Measurements from ENCODE around the gene RSPRY1. TPM values are rescaled to one million over a fixed set of nuclear protein-coding genes. Genes with fewer than 3 reads are reported as not detected.

Gene RSPRY1
- total RNA-seq, 1 experiment from 2014 or later = 24.9 TPM

DNA sequence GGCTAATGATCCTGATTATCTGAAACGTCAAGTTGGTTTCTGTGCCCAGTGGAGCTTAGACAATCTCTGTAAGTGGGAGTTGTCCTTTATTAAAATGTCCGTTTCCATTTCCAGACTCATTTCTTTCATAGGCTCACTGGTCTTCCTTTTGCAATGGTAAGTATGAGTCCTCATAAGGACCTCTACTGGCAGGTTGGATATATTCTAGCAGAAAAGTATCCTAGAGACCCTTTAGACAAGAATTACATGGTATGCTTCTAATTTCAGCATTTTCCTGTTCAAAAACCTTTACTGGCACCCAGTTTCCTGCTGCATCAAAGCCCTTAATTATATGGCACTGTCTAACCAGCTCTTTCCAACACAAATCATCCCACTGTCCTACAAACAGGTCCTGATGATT lies 30.8 kb downstream of the RSPRY1 start:
- H2AFZ ChIP-seq (ENCODE audit: low read depth, low read length, poor library complexity, severe bottlenecking) = no peak overlapping the region
- H3K27ac ChIP-seq (ENCODE audit: low read depth, low read length) = no peak overlapping the region
- H3K9me2 ChIP-seq (ENCODE audit: insufficient read depth) = no peaks in the 10 kb centered on the region; the same call in 1 of the 2 replicates
- ATAC-seq (no peak), DNase-seq (ENCODE audit: low read depth, low spot score) (no peak)
- no peaks in the 10 kb centered on the region for H3K27me3 ChIP-seq (ENCODE audit: insufficient read depth, low read length)
- no peaks in the 10 kb centered on the region for H4K20me1 ChIP-seq (ENCODE audit: insufficient read depth)
- POLR2A ChIA-PET = no interaction called here
- intact Hi-C loops (cut with micrococcal nuclease) = no loop called here
- no TSS peak for BruUV-seq (replicated peaks)
- CTCF ChIA-PET = no interaction called here
- H3K79me2 ChIP-seq (ENCODE audit: insufficient read depth, low read length) = no peaks in the 10 kb centered on the region
- RAD21 ChIA-PET (ENCODE audit: low non-redundant PET in 1 of 2, low total read pairs in 2 of 2, uncharacterized antibody in 2 of 2, unreplicated experiment in 2 of 2) = no interaction called here
- no peak overlapping the region for H3K4me3 ChIP-seq (replicated peaks in 1 of 2; ENCODE audit: low read depth in 1 of 2, low read length in 2 of 2)
- peaks cover 51 to 65% of the 10 kb centered on the region in 2 experiments for H3K36me3 ChIP-seq (ENCODE audit: control insufficient read depth in 1 of 2, insufficient read depth in 2 of 2, low read length in 2 of 2)
- H3K9ac ChIP-seq (ENCODE audit: low read length) = no peak overlapping the region
- H3K9me3 ChIP-seq (ENCODE audit: control insufficient read depth in 1 of 2, insufficient read depth in 1 of 2, low read depth in 1 of 2, low read length in 2 of 2) = peaks cover 0 to 16% of the 10 kb centered on the region in 2 experiments; a peak in 1 of 4 replicates
- peak; percentile 71 for TF ChIP-seq ZNF274 (IDR thresholded peaks at IDR 0.05; ENCODE audit: low read depth, low read length)
- TF ChIP-seq JUND (IDR thresholded peaks at IDR 0.05) = no peak
- TF ChIP-seq, protein P1, sequence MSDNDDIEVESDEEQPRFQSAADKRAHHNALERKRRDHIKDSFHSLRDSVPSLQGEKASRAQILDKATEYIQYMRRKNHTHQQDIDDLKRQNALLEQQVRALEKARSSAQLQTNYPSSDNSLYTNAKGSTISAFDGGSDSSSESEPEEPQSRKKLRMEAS (IDR thresholded peaks at IDR 0.05) = no peak
- no peaks in the 10 kb centered on the region for H3K4me1 ChIP-seq (ENCODE audit: control insufficient read depth in 1 of 2, insufficient read depth in 2 of 2, low read length in 2 of 2)
- no peak overlapping the region for H3K4me2 ChIP-seq (ENCODE audit: low read length)

DNA sequence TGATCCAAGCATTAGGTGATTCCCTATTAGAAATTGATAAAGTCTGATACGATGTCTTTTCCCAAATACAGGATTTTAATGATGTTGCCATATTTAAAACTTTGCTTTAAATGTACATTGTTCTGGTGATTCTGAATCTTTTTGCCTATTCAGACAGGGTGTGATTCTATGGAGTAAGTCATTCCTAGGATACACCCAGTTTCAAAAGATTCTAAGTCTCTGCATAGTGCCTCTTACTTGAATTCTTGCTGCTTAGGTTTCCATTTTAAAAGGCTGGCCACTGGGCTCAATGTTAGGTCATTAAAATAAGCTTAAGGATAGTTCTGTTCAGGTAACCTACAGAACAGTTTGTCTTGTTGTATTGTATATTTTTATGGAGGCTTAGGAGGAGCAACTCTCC lies 36.9 kb downstream of the RSPRY1 start:
- no TSS peak for BruUV-seq (replicated peaks)
- no peak for TF ChIP-seq EZH2 (IDR thresholded peaks at IDR 0.05)
- no peak for TF ChIP-seq FOSL1 (IDR thresholded peaks at IDR 0.05; ENCODE audit: low read depth)
- TF ChIP-seq, protein P2, sequence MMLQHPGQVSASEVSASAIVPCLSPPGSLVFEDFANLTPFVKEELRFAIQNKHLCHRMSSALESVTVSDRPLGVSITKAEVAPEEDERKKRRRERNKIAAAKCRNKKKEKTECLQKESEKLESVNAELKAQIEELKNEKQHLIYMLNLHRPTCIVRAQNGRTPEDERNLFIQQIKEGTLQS (IDR thresholded peaks at IDR 0.05) = no peak
- TF ChIP-seq RAD21 (IDR thresholded peaks at IDR 0.05; ENCODE audit: low read depth) = no peak
- TF ChIP-seq EZH2phosphoT487 (IDR thresholded peaks at IDR 0.05; ENCODE audit: borderline replicate concordance) = no peak
- TF ChIP-seq JUND (IDR thresholded peaks at IDR 0.05) = no peak
- no peak for TF ChIP-seq YY1 (IDR thresholded peaks at IDR 0.05; ENCODE audit: extremely low read depth, insufficient replicate concordance, low read depth, low read length)
- TF ChIP-seq, protein P3, sequence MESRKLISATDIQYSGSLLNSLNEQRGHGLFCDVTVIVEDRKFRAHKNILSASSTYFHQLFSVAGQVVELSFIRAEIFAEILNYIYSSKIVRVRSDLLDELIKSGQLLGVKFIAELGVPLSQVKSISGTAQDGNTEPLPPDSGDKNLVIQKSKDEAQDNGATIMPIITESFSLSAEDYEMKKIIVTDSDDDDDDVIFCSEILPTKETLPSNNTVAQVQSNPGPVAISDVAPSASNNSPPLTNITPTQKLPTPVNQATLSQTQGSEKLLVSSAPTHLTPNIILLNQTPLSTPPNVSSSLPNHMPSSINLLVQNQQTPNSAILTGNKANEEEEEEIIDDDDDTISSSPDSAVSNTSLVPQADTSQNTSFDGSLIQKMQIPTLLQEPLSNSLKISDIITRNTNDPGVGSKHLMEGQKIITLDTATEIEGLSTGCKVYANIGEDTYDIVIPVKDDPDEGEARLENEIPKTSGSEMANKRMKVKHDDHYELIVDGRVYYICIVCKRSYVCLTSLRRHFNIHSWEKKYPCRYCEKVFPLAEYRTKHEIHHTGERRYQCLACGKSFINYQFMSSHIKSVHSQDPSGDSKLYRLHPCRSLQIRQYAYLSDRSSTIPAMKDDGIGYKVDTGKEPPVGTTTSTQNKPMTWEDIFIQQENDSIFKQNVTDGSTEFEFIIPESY (IDR thresholded peaks at IDR 0.05; ENCODE audit: extremely low read depth, insufficient replicate concordance, low read length) = no peak
- no peak for TF ChIP-seq ELF1 (IDR thresholded peaks at IDR 0.05; ENCODE audit: borderline replicate concordance, low read depth)
- TF ChIP-seq SP1 (IDR thresholded peaks at IDR 0.05; ENCODE audit: low read depth) = no peak
- TF ChIP-seq TCF7L2 (IDR thresholded peaks at IDR 0.05; ENCODE audit: borderline replicate concordance, extremely low read depth, insufficient read depth, insufficient read length) = no peak
- TF ChIP-seq, protein P4, sequence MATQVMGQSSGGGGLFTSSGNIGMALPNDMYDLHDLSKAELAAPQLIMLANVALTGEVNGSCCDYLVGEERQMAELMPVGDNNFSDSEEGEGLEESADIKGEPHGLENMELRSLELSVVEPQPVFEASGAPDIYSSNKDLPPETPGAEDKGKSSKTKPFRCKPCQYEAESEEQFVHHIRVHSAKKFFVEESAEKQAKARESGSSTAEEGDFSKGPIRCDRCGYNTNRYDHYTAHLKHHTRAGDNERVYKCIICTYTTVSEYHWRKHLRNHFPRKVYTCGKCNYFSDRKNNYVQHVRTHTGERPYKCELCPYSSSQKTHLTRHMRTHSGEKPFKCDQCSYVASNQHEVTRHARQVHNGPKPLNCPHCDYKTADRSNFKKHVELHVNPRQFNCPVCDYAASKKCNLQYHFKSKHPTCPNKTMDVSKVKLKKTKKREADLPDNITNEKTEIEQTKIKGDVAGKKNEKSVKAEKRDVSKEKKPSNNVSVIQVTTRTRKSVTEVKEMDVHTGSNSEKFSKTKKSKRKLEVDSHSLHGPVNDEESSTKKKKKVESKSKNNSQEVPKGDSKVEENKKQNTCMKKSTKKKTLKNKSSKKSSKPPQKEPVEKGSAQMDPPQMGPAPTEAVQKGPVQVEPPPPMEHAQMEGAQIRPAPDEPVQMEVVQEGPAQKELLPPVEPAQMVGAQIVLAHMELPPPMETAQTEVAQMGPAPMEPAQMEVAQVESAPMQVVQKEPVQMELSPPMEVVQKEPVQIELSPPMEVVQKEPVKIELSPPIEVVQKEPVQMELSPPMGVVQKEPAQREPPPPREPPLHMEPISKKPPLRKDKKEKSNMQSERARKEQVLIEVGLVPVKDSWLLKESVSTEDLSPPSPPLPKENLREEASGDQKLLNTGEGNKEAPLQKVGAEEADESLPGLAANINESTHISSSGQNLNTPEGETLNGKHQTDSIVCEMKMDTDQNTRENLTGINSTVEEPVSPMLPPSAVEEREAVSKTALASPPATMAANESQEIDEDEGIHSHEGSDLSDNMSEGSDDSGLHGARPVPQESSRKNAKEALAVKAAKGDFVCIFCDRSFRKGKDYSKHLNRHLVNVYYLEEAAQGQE (IDR thresholded peaks at IDR 0.05; ENCODE audit: low read depth) = no peak

More for the DNA sequence above, 36.9 kb downstream of the RSPRY1 start:
- H4K20me1 ChIP-seq (ENCODE audit: insufficient read depth) = no peaks in the 10 kb centered on the region
- 0 out of 4 replicates have a peak, but pooled peaks cover 0 to 2% of the 10 kb centered on the region in 2 experiments for H3K9me3 ChIP-seq (ENCODE audit: control insufficient read depth in 1 of 2, insufficient read depth in 1 of 2, low read depth in 1 of 2, low read length in 2 of 2)
- intact Hi-C loops (cut with micrococcal nuclease) = no loop called here
- peaks cover 0 to 6% of the 10 kb centered on the region in 2 experiments; a peak in 1 of 4 replicates for H3K4me1 ChIP-seq (ENCODE audit: control insufficient read depth in 1 of 2, insufficient read depth in 2 of 2, low read length in 2 of 2)
- H3K79me2 ChIP-seq (ENCODE audit: insufficient read depth, low read length) = no peaks in the 10 kb centered on the region
- ChIA-PET RAD21 (ENCODE audit: low non-redundant PET in 1 of 2, low total read pairs in 2 of 2, uncharacterized antibody in 2 of 2, unreplicated experiment in 2 of 2) (no interaction called here), CTCF (no interaction called here), POLR2A (no interaction called here)
- H3K27me3 ChIP-seq (ENCODE audit: insufficient read depth, low read length) = no peaks in the 10 kb centered on the region
- DNase-seq (ENCODE audit: low read depth, low spot score) (no peak), ATAC-seq (no peak)
- H3K9me2 ChIP-seq (ENCODE audit: insufficient read depth) = no peaks in the 10 kb centered on the region; the same call in 1 of the 2 replicates
- H3K4me3 ChIP-seq (replicated peaks in 1 of 2; ENCODE audit: low read depth in 1 of 2, low read length in 2 of 2) = no peak overlapping the region
- H3K9ac ChIP-seq (ENCODE audit: low read length) = no peak overlapping the region
- peaks cover 35 to 44% of the 10 kb centered on the region in 2 experiments for H3K36me3 ChIP-seq (ENCODE audit: control insufficient read depth in 1 of 2, insufficient read depth in 2 of 2, low read length in 2 of 2)
- no peak overlapping the region for H2AFZ ChIP-seq (ENCODE audit: low read depth, low read length, poor library complexity, severe bottlenecking)
- no peak overlapping the region for H3K27ac ChIP-seq (ENCODE audit: low read depth, low read length)
- H3K4me2 ChIP-seq (ENCODE audit: low read length) = no peak overlapping the region

Measured in HCT116 (cell line).